GM21723 (cell line): ENCODE measurements around the gene OR51E2.
"Not testable (repeated sequence)": the region's sequence is repeated elsewhere in the genome, so short reads cannot be mapped to it uniquely, and the experiment has no call there.

Experiments
- ATAC-seq: cut with Tn5 transposase; IDR thresholded peaks from one replicate; pipeline ENCODE4 v1.9.1; 2021; ENCODE audit warnings: mild to moderate bottlenecking, moderate library complexity; ENCODE audit not compliant: unreplicated experiment

The OR51E2 gene

GRCh38 chr11:4697585-4697984 is at the start of gene OR51E2:
Gene OR51E2 (minus strand): TSS chr11:4697853. CDS start chr11:4682711, 15,142 bp downstream.
- ATAC-seq = no peak

- ATAC-seq = no peak
Measured at GRCh38 chr11:4740735-4741134, 43.1 kb upstream of the OR51E2 start.

- ATAC-seq = no peak
Measured at GRCh38 chr11:4727171-4727570, 29.5 kb upstream of the OR51E2 start.

- ATAC-seq = not testable (repeated sequence)
Measured at GRCh38 chr11:4722616-4723534, 25.2 kb upstream of the OR51E2 start.

GRCh38 chr11:4714300-4714699 is 16.6 kb upstream of the OR51E2 start:
- ATAC-seq = no peak

- no peak for ATAC-seq
Measured at GRCh38 chr11:4713241-4713640, 15.6 kb upstream of the OR51E2 start.

- ATAC-seq = no peak
Measured at GRCh38 chr11:4704790-4705334, 7.2 kb upstream of the OR51E2 start.

GRCh38 chr11:4704054-4704789 is 6.6 kb upstream of the OR51E2 start, which contains the start of gene MMP26:
Gene MMP26 (plus strand): TSS chr11:4704784.
- ATAC-seq = no peak

- no peak for ATAC-seq
Measured at GRCh38 chr11:4700436-4700820, 2.8 kb upstream of the OR51E2 start.

GRCh38 chr11:4699697-4700435 is 2.2 kb upstream of the OR51E2 start:
- ATAC-seq = peak; percentile 98

- no peak for ATAC-seq
Measured at GRCh38 chr11:4695442-4695841, 2.2 kb downstream of the OR51E2 start.

- no peak for ATAC-seq
Measured at GRCh38 chr11:4684631-4685285, 12.9 kb downstream of the OR51E2 start.

GRCh38 chr11:4682623-4683419 is 14.8 kb downstream of the OR51E2 start:
- ATAC-seq = no peak

GRCh38 chr11:4680341-4680740 is 17.3 kb downstream of the OR51E2 start:
- no peak for ATAC-seq

GRCh38 chr11:4677948-4678347 is 19.7 kb downstream of the OR51E2 start:
- ATAC-seq = no peak

- no peak for ATAC-seq
Measured at GRCh38 chr11:4673781-4674180, 23.9 kb downstream of the OR51E2 start.

GRCh38 chr11:4672470-4672869 is 25.2 kb downstream of the OR51E2 start:
- ATAC-seq = no peak

GRCh38 chr11:4671741-4672140 is 25.9 kb downstream of the OR51E2 start:
- ATAC-seq = no peak

GRCh38 chr11:4665424-4665823 is 32.2 kb downstream of the OR51E2 start:
- no peak for ATAC-seq

GRCh38 chr11:4664786-4665185 is 32.9 kb downstream of the OR51E2 start:
- no peak for ATAC-seq
